ENCODE data around the gene ZFP37.
"Not testable (repeated sequence)": the region's sequence is repeated elsewhere in the genome, so short reads cannot be mapped to it uniquely, and the experiment has no call there.

The ZFP37 gene

GRCh38 chr9:113056191-113057106, at the start of gene ZFP37:
Gene ZFP37 (minus strand): TSS chr9:113056724. CDS start chr9:113056688, 36 bp downstream.
- peak; percentile 50 to 57 for DNase-seq (ENCODE audit: low read depth in 2 of 2)

DNA sequence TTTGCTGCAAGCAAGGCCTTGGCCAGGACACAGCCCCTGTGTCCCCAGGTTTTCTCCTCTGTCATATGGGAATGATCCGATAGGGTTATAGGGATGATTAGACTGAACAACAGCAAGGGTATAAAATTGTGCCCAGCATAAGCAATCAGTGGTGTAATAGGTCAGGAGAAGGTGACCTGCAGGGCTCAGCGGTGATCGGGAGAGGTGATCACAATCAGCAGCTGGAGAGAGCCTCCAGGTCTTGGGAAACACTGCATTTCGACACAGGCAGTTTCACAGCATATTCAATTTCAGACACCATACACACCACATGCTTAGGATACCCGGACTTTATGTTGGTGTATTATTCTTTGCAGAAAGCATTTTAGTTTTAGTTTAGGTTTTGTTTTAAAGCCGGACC, 48.8 kb upstream of the ZFP37 start:
- DNase-seq (ENCODE audit: low read depth in 2 of 2), result not testable (repeated sequence)

DNA sequence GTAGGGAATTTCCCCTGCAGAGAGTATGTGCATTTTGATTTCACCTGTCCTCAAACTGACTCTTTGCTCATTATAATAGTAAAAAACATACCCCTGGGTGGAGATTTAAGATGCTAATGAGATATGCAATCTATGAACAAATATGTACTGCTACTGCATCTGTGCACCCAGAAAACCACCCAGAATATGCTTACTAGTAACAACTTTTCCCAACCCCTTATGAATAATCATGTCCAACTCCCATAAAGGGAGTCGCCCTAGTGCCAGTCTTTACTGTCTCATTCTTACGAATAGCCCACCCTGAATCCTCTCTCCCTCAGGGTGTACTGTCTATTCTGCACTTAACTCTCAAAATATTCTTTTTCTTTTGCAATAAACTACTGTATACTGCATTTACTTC, 39.0 kb upstream of the ZFP37 start:
- no peak for DNase-seq (ENCODE audit: low read depth in 2 of 2)

- not testable (repeated sequence) for DNase-seq (ENCODE audit: low read depth in 2 of 2)
Measured at GRCh38 chr9:113089924-113090323, 33.4 kb upstream of the ZFP37 start.

DNA sequence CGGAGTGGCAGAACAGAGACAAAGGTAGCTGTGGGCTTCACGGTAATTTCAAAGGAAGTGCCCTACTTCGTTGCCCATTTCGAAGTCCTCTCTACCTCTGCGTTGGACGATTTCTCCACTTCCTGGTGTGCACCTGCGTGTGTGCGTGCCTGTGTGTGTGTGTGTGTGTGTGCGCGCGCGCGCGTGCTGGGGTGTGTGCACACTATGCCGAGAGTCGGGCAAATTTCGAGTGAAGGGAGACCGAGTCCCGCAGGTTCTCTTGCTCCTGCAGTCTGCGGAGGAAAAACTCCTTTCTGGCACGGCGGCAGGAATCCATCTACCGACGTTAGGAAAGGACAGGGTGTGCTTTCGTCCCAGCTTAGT, 32.6 kb upstream of the ZFP37 start:
- DNase-seq (ENCODE audit: low read depth in 2 of 2), result not testable (repeated sequence)

- DNase-seq (ENCODE audit: low read depth in 2 of 2), result not testable (repeated sequence)
Measured at GRCh38 chr9:113088456-113089142, 32.1 kb upstream of the ZFP37 start.

DNA sequence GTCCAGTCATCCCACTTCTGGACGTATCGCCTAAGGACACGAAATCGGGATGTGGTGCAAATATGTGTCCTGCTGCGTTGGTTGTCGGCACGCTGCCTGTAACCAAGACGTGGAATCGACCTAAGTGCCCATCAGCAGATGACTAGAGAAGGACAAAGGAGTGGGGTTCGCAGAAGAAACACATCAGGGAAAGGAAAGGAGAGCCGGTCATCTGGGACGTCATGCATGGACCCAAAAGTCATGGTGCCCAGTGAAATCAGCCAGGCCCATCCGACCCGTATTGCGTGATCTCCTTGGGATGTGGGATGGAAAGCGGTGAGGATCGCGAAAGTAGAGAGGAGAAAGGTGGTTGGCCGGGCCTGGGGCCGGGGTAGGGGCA, 6.4 kb upstream of the ZFP37 start:
- DNase-seq (ENCODE audit: low read depth in 2 of 2), result not testable (repeated sequence)

GRCh38 chr9:113062256-113062931, 5.9 kb upstream of the ZFP37 start:
- not testable (repeated sequence) for DNase-seq (ENCODE audit: low read depth in 2 of 2)

GRCh38 chr9:113061072-113061850, 4.7 kb upstream of the ZFP37 start:
- DNase-seq (ENCODE audit: low read depth in 2 of 2), result not testable (repeated sequence)

DNA sequence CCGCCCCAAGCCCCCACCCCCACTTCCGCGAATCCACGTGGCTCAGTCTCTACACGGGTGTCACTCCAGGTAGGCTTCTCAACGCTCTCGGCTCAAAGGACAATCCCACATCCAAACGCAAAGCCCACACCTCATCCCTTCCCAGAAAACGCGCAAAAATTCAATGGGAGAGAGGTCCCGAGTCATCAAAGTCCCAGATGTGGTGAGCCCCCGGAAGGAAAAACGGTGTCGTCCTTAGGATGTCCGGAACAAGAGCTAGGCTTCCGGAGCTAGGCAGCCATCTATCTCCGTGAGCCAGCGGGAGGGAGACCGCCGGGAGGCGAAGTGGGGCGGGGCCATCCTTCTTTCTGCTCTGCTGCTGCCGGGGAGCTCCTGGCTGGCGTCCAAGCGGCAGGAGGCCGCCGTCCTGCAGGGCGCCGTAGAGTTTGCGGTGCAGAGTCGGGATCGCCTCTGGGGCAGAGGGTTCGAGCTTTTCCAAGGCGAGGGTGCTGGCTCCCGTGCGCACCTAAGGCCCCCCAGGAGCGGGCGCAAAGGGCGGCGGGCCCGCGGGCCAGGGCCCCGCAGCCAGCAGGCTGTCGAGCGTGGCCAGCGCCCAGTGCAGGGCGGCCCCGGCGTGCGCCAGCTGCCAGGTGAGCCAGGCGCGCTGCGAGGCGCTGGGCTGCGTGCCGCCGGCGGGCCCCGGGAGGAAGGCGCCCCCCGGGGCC, 3.2 kb upstream of the ZFP37 start:
- DNase-seq (ENCODE audit: low read depth in 2 of 2), result not testable (repeated sequence)

- no peak for DNase-seq (ENCODE audit: low read depth in 2 of 2)
Measured at GRCh38 chr9:113057193-113057592, 669 bp upstream of the ZFP37 start.

DNA sequence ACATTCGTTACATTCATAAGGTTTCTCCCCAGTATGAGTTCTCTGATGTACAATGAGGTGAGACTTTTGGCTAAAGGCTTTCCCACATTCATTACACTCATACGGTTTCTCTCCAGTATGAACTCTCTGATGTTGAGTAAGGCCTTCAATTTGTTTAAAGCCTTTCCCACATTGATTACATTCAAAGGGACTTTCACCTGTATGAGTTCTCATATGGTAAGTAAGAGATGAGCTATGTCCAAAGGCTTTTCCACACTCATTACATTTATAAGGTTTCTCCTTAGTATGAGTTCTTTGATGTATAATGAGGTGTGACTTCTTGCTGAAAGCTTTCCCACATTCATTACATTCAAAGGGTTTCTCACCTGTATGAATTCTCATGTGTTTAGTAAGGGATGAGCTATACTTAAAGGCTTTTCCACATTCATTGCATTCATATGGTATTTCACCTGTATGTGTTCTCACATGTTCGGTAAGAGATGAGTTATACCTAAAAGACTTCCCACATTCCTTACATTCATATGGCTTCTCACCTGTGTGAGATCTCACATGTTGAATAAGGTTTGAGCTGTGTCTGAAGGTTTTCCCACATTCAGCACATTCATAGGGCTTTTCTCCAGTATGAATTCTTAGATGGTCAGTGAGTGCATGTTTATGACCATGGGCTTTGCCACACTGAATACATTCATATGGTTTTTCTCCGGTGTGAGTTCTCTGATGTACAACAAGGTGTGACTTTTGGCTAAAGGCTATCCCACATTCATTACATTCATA, 13.5 kb downstream of the ZFP37 start:
- DNase-seq (ENCODE audit: low read depth in 2 of 2), result no peak

GRCh38 chr9:113026200-113026599, 30.3 kb downstream of the ZFP37 start:
- no peak for DNase-seq (ENCODE audit: low read depth in 2 of 2)

GRCh38 chr9:113018247-113018646, 38.3 kb downstream of the ZFP37 start:
- DNase-seq (ENCODE audit: low read depth in 2 of 2), result no peak

GRCh38 chr9:113012492-113012891, 44.0 kb downstream of the ZFP37 start:
- DNase-seq (ENCODE audit: low read depth in 2 of 2), result no peak

GRCh38 chr9:113011911-113012381, 44.6 kb downstream of the ZFP37 start, which contains the start of gene ZNF883:
Gene ZNF883 (minus strand): TSS chr9:113012192.
- DNase-seq (ENCODE audit: low read depth in 2 of 2), result no peak

DNA sequence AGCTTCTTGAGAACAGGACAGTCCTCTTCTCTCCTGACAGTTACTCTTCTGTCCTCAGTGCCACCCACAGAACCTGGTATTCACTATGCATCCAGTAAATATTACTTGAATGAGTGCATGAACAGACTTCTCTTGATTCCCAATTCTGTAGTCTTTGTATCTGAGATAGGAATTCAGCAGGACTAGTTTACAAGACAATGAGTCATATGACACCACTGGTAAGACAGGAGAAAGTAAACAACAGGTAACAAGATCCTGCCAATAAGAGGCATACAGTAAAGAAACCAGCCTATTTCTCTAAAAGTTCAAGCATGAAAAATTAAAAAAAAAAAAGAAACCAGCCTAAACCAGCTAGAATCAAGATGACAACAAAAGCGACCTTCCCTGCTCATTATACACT, 50.7 kb downstream of the ZFP37 start:
- no peak for DNase-seq (ENCODE audit: low read depth in 2 of 2)

GRCh38 chr9:112997236-112997941, 59.1 kb downstream of the ZFP37 start:
- no peak for DNase-seq (ENCODE audit: low read depth in 2 of 2)

All from stimulated activated CD8-positive, alpha-beta memory T cell treated with anti-CD3 and anti-CD28 coated beads, Interleukin-7, amount 100 ng/mL, for 1 hour (primary cell).